Measurements from ENCODE around the gene GPC1.

DNA sequence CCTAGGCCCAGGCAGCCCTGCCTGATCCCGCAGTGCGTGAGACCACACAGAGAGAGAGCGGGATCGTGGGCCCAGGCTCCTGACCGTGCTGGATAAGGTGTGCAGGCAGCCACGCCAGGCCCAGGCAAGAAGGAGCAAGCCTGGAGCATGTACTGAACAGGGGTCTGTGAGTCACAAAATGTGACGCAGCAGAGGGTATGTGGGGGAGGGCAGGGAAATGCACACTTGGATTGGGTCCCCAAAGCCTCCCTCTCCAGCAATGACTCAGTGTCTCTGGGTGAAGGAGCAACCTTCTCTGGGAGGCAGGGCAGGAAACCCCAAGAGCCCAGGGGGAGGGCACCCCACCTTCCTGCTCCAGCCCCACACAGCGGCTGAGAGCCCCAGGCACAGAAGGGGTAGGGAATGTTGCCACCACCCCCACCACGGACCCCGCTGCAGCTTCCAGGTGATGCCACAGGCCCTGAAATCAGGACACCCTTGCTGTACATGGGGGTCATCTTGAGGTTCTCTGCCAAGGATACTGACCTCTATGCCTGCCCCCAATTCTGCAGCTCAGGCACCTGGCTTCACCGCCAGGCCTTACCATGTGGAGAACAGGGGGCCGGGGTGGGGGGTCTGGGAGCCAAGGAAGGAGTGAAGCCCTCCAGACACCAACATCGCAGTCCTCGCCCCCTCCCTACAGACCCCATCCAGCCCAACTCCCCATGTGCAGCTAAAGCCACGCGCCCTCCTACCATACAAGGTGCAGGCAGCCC is 1.3 kb upstream of the GPC1 start:
- TF ChIP-seq, protein P1, sequence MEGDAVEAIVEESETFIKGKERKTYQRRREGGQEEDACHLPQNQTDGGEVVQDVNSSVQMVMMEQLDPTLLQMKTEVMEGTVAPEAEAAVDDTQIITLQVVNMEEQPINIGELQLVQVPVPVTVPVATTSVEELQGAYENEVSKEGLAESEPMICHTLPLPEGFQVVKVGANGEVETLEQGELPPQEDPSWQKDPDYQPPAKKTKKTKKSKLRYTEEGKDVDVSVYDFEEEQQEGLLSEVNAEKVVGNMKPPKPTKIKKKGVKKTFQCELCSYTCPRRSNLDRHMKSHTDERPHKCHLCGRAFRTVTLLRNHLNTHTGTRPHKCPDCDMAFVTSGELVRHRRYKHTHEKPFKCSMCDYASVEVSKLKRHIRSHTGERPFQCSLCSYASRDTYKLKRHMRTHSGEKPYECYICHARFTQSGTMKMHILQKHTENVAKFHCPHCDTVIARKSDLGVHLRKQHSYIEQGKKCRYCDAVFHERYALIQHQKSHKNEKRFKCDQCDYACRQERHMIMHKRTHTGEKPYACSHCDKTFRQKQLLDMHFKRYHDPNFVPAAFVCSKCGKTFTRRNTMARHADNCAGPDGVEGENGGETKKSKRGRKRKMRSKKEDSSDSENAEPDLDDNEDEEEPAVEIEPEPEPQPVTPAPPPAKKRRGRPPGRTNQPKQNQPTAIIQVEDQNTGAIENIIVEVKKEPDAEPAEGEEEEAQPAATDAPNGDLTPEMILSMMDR (IDR thresholded peaks at IDR 0.05): no peak
- TF ChIP-seq POLR2A (IDR thresholded peaks at IDR 0.05): no peak

All from right lobe of liver (tissue), 4 donors.